Neural cell (in vitro differentiated cells): ENCODE data around the gene TSC1. TPM values are rescaled to one million over a fixed set of nuclear protein-coding genes. Genes with fewer than 3 reads are reported as not detected.

Source experiments
- H2AFZ ChIP-seq: fragments of 200-600, 300-800 bp; sonication (generic), shearing (Covaris generic); 2 replicates; pipeline ENCODE4 v1.6.0; 2014; ENCODE audit warnings: low read depth, mild to moderate bottlenecking, antibody characterized with exemption, low read length, moderate library complexity
- H3F3A ChIP-seq: fragments of 200-600 bp; shearing (Covaris generic); 2 replicates; pipeline ENCODE4 v1.6.1; 2016; ENCODE audit warnings: mild to moderate bottlenecking, moderate library complexity, mixed read lengths, antibody characterized with exemption, low read length; ENCODE audit not compliant: insufficient read depth, poor library complexity, severe bottlenecking
- H3K27ac ChIP-seq: fragments of 200-600, 300-800 bp; sonication (generic), shearing (Covaris generic); 2 replicates; pipeline ENCODE4 v1.5.1; 2014; ENCODE audit warnings: mild to moderate bottlenecking, low read length, moderate library complexity
- H3K27me3 ChIP-seq: fragments of 300-800, 200-600 bp; sonication (generic), shearing (Covaris generic); 2 replicates; pipeline ENCODE4 v1.6.0; 2014; ENCODE audit warnings: mild to moderate bottlenecking, low read depth, low read length, moderate library complexity; ENCODE audit not compliant: insufficient read depth
- H3K36me3 ChIP-seq: fragments of 300-800, 200-600 bp; sonication (generic), shearing (Covaris generic); 2 replicates; pipeline ENCODE4 v1.5.1; 2014; ENCODE audit warnings: mild to moderate bottlenecking, antibody characterized with exemption, low read length, moderate library complexity; ENCODE audit not compliant: insufficient read depth
- H3K4me2 ChIP-seq: fragments of 300-800, 200-600 bp; sonication (generic), shearing (Covaris generic); 2 replicates; pipeline ENCODE4 v1.6.0; 2014; ENCODE audit warnings: mild to moderate bottlenecking, low read length
- H3K4me3 ChIP-seq: fragments of 300-800, 200-600 bp; sonication (generic), shearing (Covaris generic); 2 replicates; pipeline ENCODE4 v1.5.1; 2014; ENCODE audit warnings: mild to moderate bottlenecking, low read length, moderate library complexity
- H3K79me2 ChIP-seq: fragments of 200-600 bp; shearing (Covaris generic); replicated peaks from 2 replicates; pipeline ENCODE4 v1.6.0; 2014; ENCODE audit warnings: mild to moderate bottlenecking, low read length, moderate library complexity; ENCODE audit not compliant: insufficient read depth
- H3K9ac ChIP-seq: fragments of 300-800, 200-600 bp; sonication (generic), shearing (Covaris generic); 2 replicates; pipeline ENCODE4 v1.6.1; 2016; ENCODE audit warnings: mild to moderate bottlenecking, low read length, mixed read lengths
- H3K9me2 ChIP-seq: fragments of 200-600 bp; shearing (Covaris generic); 2 replicates; pipeline ENCODE4 v1.6.1; 2016; ENCODE audit warnings: mild to moderate bottlenecking, low read length, mixed read lengths; ENCODE audit not compliant: insufficient read depth
- H3K9me3 ChIP-seq: fragments of 200-600, 300-800 bp; sonication (generic), shearing (Covaris generic); 2 replicates; pipeline ENCODE4 v1.6.1; 2016; ENCODE audit warnings: mild to moderate bottlenecking, mixed run types, low read length, moderate library complexity, mixed read lengths
- H4K20me1 ChIP-seq: fragments of 200-600 bp; shearing (Covaris generic); 2 replicates; pipeline ENCODE4 v1.6.1; 2016; ENCODE audit warnings: mild to moderate bottlenecking, mixed run types; ENCODE audit not compliant: insufficient read depth
- CTCF ChIP-seq: fragments of 450-650 bp; IDR thresholded peaks from 2 replicates; pipeline ENCODE4 v1.5.1; 2014; ENCODE audit warnings: antibody characterized with exemption, mild to moderate bottlenecking, moderate library complexity; ENCODE audit not compliant: poor library complexity, severe bottlenecking
- EP300 ChIP-seq: fragments of 450-650 bp; conservative IDR thresholded peaks from 2 replicates; pipeline ENCODE4 v1.6.1; 2014; ENCODE audit warnings: antibody characterized with exemption, mild to moderate bottlenecking, moderate library complexity; ENCODE audit not compliant: poor library complexity, severe bottlenecking
- EZH2 ChIP-seq: fragments of 200-600, 300-800 bp; shearing (Covaris generic), sonication (generic); IDR thresholded peaks from 2 replicates; pipeline ENCODE4 v1.6.1; 2014; ENCODE audit warnings: antibody characterized with exemption, low read length, borderline replicate concordance, mild to moderate bottlenecking; ENCODE audit not compliant: insufficient read depth, poor library complexity, severe bottlenecking
- POLR2AphosphoS5 ChIP-seq: IDR thresholded peaks from 2 replicates; pipeline ENCODE4 v1.6.1; 2012
- RAD21 ChIP-seq: fragments of 450-650 bp; conservative IDR thresholded peaks from 2 replicates; pipeline ENCODE4 v1.6.1; 2014; ENCODE audit warnings: antibody characterized with exemption, mild to moderate bottlenecking, moderate library complexity
- REST ChIP-seq: IDR thresholded peaks from 2 replicates; pipeline ENCODE4 v1.6.1; 2012; ENCODE audit warnings: borderline replicate concordance
- polyA plus RNA-seq: library from polyadenylated mRNA; depleted of rRNA; stranded (reverse); fragments of >200 nt; gene quantifications from 2 replicates; pipeline ENCODE4 v1.2.3, GENCODE V29; 2014

The TSC1 gene
- polyA plus RNA-seq, 1 donor from 2014 or later = 47.1 TPM

- peak overlapping the region; percentile 82 for H3K4me3 ChIP-seq
- no peaks in the 10 kb centered on the region for H3K9me3 ChIP-seq
- peaks cover 37% of the 10 kb centered on the region for H3K79me2 ChIP-seq
- no peaks in the 10 kb centered on the region for H4K20me1 ChIP-seq
- TF ChIP-seq EZH2 (no peak), POLR2AphosphoS5 (peak; percentile 6), EP300 (no peak), CTCF (no peak), REST (no peak)
- H3K27ac ChIP-seq = peak overlapping the region; percentile 95
- H3K36me3 ChIP-seq = no peaks in the 10 kb centered on the region
- H3F3A ChIP-seq = no peaks in the 10 kb centered on the region
- no peaks in the 10 kb centered on the region for H3K9me2 ChIP-seq
- peak overlapping the region; percentile 83 for H3K4me2 ChIP-seq
- peak overlapping the region; percentile 93 for H3K9ac ChIP-seq
- H3K27me3 ChIP-seq = no peaks in the 10 kb centered on the region
- peak overlapping the region; percentile 51 for H2AFZ ChIP-seq
Observed at GRCh38 chr9:132943651-132944293, 644 bp downstream of the TSC1 start.

- peaks cover 37% of the 10 kb centered on the region for H3K79me2 ChIP-seq
- no peaks in the 10 kb centered on the region for H3K36me3 ChIP-seq
- H3K9ac ChIP-seq = no peak overlapping the region
- H2AFZ ChIP-seq = no peak overlapping the region
- no peaks in the 10 kb centered on the region for H4K20me1 ChIP-seq
- H3K27ac ChIP-seq = no peak overlapping the region
- TF ChIP-seq POLR2AphosphoS5 (no peak), RAD21 (no peak)
- no peaks in the 10 kb centered on the region for H3K9me3 ChIP-seq
- no peaks in the 10 kb centered on the region for H3K9me2 ChIP-seq
- H3K27me3 ChIP-seq = no peaks in the 10 kb centered on the region
- H3K4me3 ChIP-seq = peak overlapping the region; percentile 82
- H3F3A ChIP-seq = no peaks in the 10 kb centered on the region
- H3K4me2 ChIP-seq = peak overlapping the region; percentile 83
Observed at GRCh38 chr9:132942541-132943182, 1.8 kb downstream of the TSC1 start.

- no peak overlapping the region for H3K27ac ChIP-seq
- no peak for TF ChIP-seq POLR2AphosphoS5
- H3K4me3 ChIP-seq = no peak overlapping the region
- H4K20me1 ChIP-seq = no peaks in the 10 kb centered on the region
- no peaks in the 10 kb centered on the region for H3K27me3 ChIP-seq
- no peaks in the 10 kb centered on the region for H3K9me3 ChIP-seq
- H3K4me2 ChIP-seq = no peak overlapping the region
- H2AFZ ChIP-seq = no peak overlapping the region
- no peak overlapping the region for H3K9ac ChIP-seq
- H3K9me2 ChIP-seq = no peaks in the 10 kb centered on the region
- H3K79me2 ChIP-seq = peaks cover 47% of the 10 kb centered on the region
- H3F3A ChIP-seq = no peaks in the 10 kb centered on the region
- H3K36me3 ChIP-seq = no peaks in the 10 kb centered on the region
Observed at GRCh38 chr9:132939169-132939568, 5.2 kb downstream of the TSC1 start.
